Inflammatory macrophage treated with lipopolysaccharide for 4 hours (primary cell): ENCODE results near the gene RGS6.

ENCODE experiments used
- DNase-seq: peaks from one replicate; pipeline ENCODE4 v3.0.0-alpha.2; 2020

Gene RGS6

DNA sequence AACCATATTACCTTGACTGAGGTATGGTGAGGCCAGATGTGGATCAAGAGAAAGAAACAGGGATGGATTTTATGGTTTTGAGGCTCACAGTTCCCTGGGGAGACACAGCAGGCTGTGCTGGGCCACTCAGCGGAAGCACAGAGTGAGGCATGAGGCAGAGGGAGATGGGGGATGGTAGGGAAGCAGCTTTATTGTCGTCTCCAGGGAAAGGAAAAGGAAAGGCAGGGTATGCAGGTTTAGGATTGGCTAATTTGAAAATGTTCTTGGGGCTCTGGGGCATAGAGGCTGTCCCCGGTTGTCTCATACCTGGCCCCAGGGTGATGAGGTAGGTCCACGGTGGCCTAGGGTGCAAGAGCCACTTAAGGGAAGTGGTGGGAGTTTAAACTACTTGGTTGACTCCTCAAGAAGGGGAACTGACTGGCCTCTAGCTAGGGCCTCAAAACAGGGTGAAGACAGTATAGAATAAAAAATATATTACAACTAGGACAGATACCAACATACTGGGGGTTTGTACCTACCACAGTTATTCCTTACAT is 322.8 kb downstream of the RGS6 start:
- no peak for DNase-seq

GRCh38 chr14:72256055-72256454 is 323.8 kb downstream of the RGS6 start:
- DNase-seq, result no peak

DNA sequence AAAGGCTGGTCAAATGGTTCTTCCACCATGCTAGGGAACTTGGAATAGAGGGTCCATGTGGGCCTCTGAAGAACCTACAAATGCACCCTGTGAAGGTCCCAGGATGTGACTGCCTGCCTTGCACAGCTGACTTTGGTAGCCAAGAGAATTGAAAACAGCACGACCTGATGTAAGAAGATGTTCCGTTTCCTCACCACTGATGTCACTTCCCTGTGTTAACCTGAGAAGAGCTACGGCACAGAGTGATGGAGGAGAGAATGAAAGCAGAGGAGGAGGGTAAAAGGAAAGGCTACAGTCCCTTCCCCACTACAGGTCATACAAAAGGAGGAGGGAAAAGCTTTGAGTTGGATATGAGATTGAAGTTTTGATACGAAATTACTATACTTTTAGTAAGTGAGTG is 328.8 kb downstream of the RGS6 start:
- DNase-seq, result no peak

GRCh38 chr14:72262771-72263170 is 330.5 kb downstream of the RGS6 start:
- DNase-seq, result no peak

DNA sequence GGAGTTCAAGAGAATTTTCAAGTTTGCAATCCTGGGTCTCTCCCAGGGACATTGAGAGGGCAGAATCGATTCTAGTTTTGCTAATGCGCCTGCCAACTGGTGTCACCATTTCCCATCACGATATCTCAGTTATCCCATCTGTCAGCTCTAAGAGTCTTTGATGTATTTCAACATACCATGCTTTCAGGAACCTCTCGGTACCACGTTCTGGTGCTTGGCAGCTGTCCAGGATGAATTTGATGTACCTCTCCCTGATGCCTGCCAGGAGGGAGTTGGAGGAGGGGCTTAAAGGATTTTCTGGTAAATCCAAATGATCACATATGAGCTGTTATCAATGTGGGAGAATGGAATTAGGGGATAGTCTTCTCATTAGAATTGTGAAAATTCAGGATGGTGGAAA is 332.5 kb downstream of the RGS6 start:
- no peak for DNase-seq

DNA sequence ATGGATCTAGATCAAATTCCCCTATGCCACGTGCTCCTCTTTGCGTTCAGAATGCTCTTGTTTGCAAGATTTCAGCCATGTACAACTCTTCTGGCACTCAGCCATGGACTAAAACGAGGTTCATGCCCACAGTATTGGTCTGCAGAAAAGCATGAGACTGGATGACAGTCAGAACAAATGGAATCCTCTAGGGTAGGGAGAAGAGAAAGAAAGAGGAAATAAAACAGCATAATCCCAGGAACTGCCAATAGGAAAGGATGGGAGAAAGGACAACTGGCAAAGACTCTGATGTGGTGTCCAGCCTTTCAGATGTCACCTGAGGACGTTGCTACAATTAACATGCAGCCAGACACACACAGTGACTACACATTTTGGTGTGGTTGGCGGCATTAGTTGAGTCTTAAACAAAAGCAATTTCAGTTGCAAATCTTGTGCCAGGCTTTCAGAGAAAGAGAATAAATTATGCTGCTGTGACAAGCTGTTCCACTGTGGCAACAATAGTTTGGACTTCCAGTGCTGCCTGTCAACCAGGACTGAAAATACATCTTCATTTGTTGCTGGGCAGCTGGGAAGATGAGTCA is 338.0 kb downstream of the RGS6 start:
- no peak for DNase-seq

DNA sequence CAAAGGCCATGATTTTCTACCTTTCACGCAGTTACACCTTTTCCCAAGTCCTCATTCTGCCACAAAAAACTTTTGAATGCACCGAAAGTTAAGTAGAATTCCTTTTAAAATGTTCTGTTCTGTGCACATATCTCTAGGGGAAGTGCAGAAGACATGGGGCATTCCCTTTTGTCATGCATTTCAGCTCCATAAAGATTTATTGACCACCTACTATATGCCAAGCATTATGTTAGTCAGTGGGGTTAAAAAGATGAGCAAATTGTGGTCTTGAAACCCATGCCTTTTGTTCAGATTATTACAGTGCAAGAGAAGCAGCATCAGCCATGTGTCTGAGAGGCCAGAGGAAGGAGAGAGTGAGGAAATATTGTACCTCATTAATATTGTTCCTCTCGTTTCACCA is 338.5 kb downstream of the RGS6 start:
- no peak for DNase-seq

DNA sequence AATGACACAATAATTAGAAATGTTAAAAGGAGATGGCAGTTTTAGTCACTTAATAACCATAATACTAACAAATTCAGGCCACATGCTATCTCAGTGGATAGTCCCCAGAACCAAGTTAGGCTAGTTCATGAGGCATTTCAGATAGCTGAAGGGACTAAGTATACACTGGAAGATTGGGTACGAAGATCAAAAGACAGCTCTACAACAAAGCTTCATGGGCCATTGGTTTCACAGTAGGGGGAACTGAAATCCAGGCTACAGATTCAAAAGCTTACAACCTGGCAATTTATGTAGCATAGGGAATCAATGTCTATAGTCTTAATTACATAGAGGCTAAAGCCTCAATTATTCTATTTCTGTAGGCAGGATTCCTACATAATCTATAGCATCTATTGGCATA is 343.0 kb downstream of the RGS6 start:
- DNase-seq, result no peak

DNA sequence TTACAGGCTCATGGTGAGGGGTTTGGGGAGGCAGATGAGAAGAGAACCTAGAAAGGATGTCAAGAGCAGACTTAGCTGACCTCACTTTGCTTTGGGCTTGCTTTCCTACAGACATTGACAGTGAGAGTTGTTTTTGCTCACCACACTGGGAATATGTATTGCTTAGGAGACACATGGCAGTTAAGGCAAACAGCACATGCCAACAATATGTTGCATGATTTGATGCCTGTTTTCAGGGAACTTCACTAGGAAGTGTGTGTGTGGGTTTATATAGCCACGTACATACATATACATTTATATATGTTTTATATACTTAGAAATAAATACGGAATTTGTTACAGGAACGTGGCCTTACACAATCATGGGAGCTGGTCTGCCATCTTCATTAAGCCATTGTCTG is 346.1 kb downstream of the RGS6 start:
- DNase-seq, result no peak

- no peak for DNase-seq
Observed at GRCh38 chr14:72284176-72284575, 351.9 kb downstream of the RGS6 start.

- DNase-seq, result no peak
Observed at GRCh38 chr14:72290241-72290640, 358.0 kb downstream of the RGS6 start.

DNA sequence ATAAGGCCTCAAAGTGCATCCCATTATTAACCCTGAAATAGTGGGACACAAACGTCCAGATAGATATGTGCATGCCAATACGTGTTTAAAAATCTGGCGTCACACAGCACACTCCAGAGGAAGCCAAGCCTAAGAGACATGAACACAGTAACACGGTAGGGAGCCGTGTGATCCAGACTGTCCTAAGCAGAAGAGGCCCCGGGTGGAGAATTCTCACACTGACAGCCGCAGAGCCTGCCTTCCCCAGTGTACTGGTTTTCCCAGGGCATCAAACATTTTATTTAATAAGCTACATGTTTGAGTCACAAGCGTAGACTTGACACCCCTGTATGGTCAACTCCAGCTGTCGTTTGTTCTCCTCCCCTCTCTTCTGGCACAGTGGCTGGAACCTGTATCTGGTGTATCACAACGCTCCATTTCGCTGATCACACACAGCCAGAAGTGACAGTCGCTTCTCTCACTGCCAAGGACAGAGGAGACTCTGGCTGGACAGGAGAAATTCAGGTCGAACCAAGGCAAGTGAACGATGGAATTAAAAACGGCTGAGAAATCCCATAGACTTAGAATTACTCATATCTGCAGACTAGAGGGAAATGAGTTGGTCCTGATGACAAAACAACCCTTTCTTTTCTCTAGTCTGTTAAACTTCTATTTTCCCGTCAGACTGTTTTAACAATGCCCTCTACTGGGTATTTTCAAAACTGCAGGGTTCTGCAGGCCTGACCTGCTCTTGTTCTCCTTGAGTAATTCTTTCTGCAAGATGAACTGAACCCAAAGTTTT is 359.9 kb downstream of the RGS6 start:
- DNase-seq, result peak; percentile 46

- no peak for DNase-seq
Observed at GRCh38 chr14:72292689-72293024, 360.4 kb downstream of the RGS6 start.

- DNase-seq, result no peak
Observed at GRCh38 chr14:72301352-72301751, 369.1 kb downstream of the RGS6 start.

DNA sequence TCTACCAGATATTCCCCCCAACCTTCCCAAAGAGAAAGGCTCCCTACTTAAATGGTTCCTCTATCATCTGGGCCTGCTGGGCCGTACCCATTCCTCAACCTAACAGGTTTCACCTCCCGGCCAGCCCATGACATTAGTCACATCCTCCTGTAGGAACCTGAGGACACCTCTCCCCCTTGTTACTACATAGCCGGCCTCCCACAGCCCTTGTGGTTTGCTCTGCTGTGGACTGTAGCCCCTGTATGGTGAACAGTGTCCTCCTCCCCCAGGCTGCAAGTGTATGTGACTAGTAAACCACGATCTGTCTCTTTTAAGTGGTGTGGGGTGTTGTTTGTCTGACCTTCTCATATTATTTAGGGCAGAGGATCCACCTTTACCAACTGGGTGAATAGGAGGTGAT is 371.7 kb downstream of the RGS6 start:
- DNase-seq, result no peak

DNA sequence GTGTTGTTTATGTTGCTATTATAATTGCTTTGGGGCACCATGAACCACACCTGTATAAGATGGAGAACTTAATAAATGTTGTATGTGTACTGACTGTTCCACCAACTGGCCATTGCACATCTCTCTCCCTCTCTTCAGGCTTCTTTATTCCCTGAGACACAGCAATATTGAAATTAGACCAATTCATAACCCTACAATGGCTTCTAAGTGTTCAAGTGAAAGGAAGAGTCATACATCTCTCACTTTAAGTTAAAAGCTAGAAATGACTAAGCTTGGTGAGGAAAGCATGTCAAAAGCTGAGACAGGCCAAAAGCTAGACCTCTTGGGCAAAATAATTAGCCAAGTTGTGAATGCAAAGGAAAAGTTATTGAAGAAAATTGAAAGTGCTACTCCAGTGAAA is 373.3 kb downstream of the RGS6 start:
- no peak for DNase-seq

DNA sequence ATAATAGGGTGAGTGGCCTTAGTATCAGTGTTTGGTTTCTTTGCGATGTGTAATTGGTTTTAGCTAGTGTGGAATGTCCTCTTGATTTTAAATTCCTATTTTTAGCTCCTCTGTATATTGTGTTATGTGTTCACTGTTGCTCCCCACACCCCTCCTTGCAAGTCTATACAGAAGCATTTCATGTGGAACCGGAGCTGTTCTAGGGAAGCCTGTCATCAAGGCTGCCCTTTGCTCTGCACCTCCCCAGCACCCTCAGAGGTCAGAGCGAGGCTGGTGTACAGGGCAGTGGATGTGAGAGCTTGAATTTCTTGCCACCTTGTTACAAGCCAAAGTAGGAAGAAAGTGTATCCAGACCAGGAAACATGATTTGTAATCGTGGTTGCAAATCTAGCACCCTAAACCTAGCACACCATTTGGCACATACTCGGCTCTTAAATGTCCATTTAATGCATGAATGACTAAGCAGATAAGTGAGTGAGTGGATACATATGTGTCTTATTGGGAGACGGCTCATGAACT is 376.8 kb downstream of the RGS6 start:
- DNase-seq, result no peak

GRCh38 chr14:72311116-72311515 is 378.9 kb downstream of the RGS6 start:
- no peak for DNase-seq

DNA sequence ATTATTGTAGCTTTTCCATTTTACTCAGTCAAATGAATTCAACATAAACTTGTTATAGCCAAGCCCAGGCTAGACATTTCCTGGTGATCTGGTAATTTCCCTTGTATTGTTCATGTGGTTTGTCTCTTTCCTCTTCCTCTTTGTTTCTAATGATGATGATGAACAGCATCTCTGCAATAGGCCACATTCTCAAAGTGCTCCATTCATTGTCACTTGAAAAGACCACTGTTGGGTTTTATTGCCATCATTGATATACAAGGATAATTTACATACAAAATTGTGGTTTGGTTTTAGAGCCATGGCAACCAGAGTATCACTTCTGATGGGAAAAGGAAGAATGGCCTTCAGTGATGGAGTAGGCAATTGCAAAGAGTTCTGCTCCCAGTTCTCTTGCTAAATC is 379.3 kb downstream of the RGS6 start:
- no peak for DNase-seq

DNA sequence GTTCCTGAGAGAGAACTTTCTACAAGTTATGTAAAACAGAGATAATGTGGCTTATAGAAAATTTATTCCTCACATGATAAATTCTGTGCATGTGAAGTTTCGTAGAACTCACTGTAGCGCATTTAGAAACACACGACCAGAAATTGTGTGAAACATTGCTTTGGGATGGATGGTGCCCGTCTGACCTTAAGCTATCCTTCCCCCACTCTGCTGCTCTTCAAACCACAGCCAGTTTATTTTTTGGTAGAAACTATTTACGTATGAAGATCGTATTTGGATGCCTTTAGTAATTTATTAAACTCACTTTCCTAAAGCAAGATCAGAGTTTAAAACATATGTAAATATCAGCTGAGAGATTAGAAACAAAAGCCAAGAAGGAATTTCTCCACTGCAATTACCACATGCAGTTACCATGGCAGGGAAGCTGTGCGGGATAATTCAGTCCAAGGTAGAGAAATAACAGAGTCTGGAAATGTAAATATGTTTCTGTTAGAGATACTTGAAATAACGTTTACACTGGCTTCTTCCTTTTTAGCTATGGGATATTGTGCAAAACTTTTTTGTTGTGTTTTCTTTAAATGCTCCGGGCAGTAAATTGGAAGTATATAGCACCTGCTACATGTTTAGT is 382.7 kb downstream of the RGS6 start:
- DNase-seq, result no peak

- no peak for DNase-seq
Observed at GRCh38 chr14:72315714-72316113, 383.5 kb downstream of the RGS6 start.

GRCh38 chr14:72318648-72319047 is 386.4 kb downstream of the RGS6 start:
- DNase-seq, result peak; percentile 10

DNA sequence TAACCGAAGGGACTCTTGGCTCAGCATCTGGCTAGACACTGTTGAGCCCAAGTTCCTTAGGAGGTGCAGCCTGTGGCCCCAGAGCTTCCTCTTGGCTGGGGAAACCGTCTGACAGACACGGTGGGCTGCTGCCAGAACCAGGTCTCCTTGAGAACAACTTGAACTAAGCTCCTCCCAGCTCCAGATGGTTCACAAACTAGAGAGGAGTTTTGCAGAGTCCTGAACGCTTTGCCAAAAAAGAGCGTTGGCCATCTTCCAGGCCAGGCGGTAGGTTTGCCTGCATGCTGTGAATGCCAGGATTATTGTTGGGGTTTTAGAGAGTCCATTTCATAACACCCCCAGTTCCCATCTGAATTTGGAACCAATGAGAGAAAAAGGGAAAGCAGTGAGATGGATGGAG is 399.8 kb downstream of the RGS6 start:
- DNase-seq, result no peak

GRCh38 chr14:72332871-72333270 is 400.6 kb downstream of the RGS6 start:
- no peak for DNase-seq
